Central memory CD4-positive, alpha-beta T cell (primary cell): ENCODE results near the gene LSG1.

Experiments
- DNase-seq: peaks from one replicate; pipeline ENCODE4 v3.0.0; 2022
- total RNA-seq, 3 experiments: gene quantifications; one replicate each; lab custom pipeline; 2026; lab: John Stamatoyannopoulos, UW

LSG1 gene
- 76.8 to 192 (median 99.0) reads per million in 3 experiments for total RNA-seq

- DNase-seq: peak; percentile 86
These were observed at the start of gene LSG1 for GRCh38 chr3:194671900-194672808. TSS of gene LSG1 (minus strand) at chr3:194672191. CDS start at chr3:194672162, 29 bp downstream.

GRCh38 chr3:194720048-194720447 is 48.1 kb upstream of the LSG1 start:
- DNase-seq: no peak

GRCh38 chr3:194718079-194718478 is 46.1 kb upstream of the LSG1 start:
- DNase-seq: no peak

DNA sequence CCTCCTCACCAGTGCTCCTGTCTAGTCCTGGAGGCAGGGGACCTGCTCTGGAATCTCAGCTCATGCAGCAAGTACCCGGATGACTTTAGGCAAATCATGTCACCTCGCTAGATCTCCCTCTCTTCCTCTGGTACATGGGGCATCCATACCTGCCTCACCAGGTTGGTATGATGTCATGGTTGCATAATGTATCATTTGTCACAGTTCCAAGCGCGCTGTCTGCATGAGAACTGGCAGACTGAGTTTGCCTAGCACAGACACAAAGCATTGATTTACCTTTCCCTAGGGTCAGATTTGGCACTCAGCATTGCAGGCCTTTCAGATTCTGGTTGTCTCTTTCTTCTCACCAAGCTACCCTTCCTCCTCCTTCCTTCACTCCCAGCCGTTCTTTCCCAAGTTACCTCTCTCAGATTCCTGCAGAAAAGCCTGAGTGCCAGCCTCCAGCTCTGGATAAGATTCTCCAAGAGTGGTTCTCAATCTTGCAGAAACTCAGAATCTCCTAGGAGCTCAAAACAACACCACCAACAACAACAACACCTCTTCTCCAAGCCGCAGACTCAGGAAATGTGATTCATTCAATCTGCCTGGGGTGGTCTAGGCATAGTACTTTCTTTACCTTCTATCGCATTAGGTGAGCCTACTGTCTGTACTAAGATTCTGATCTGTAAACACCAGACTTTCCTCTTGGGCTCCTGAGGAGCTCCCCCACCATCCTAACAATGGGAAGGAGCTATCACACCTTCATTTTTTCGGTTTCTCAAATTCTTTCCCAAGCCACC is 43.2 kb upstream of the LSG1 start:
- no peak for DNase-seq

- no peak for DNase-seq
These were observed 42.6 kb upstream of the LSG1 start for GRCh38 chr3:194714564-194714963.

GRCh38 chr3:194714137-194714455 is 42.1 kb upstream of the LSG1 start:
- no peak for DNase-seq

DNA sequence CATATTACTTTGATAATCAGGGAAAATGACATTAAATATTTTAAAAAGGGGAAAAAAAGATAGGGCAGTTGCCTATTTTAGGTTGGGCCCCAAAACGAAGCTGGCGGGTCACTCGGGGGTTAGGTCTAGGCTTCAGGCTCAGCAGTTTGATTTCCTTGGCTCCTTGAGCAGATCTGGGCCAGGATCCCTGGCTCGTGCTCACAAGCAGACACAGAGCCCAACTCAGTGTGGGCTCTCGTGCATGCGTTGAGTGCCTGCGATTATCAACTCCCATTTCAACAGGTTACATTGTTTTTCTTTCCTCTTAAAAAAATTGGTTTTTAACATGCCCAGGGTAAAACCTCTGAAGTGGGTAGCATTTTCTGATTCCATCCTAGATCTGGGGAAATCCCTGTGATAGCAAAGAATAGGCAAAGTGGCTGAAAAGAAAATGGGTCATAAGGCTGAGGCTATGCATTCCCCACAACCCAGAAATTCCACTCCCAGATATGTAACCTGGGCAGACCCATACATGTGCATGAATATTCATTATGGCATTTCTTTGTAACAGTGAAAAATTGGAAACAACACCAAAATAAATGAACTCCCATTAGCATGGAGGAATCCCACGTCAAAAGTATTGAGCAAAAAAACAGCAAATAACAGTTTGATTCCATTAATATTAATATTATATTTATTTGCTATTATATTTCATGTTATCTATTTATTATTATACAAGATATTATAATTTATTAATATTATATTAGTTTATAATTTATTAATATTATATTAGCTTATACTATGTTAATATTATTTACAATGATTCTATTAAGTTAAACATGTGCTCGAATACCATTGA is 41.5 kb upstream of the LSG1 start:
- DNase-seq: no peak

DNA sequence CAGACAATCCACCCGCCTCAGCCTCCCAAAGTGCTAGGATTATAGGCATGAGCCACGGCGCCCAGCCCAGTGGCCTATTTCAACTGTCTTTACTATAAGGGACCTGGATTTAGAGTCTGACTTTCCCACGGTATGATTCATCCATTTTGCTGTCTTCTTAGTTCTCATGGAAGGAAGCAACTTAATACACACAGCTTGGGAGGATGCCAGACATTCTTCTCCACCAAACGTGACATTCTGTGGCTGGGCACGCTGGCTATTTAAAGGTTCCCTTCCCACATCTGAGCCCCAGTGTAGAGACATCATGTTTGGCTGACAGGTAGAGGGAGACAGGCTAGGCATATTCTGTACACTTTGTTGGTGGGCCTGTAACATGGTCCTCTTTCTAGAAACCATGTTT is 39.9 kb upstream of the LSG1 start:
- no peak for DNase-seq

DNA sequence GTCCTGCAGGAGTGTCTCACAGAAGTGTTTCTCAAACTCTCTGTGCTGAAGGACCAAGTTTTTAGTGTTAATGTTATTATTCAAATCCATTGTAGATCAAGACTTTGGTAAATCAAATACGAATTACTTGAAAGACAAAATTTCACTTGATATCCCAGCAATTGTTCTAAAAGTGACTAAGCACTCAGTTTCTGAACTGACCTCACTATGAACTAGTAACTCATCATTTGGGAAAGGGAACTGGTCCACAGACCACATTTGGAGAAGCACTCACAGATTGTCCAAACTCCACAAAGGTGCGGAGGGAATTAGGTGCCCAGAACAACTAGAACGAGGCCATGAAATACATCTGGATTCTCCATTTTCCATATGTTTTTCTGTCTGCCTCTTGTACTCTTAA is 39.3 kb upstream of the LSG1 start:
- DNase-seq: no peak

- DNase-seq: no peak
These were observed 35.2 kb upstream of the LSG1 start for GRCh38 chr3:194707147-194707540.

DNA sequence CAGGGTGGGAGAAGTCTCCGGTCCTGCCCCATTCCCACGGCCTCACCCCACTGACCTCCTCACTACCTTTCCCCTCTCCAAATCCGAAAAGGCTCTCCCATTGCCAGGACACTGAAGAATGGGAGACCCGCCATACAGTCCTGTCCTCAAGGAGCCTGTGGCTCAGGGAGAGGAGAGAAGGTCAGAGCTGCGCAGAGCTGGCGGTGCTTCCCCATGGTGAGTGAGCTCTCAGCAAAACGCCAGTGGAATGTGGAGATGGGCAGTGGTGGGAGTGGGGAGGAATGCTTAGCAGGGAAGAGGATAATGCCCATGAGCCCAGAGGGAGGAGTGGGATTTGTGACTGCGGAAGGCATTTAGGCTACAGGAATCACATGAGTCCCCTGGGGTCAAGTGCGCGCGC is 33.8 kb upstream of the LSG1 start:
- no peak for DNase-seq

- DNase-seq: no peak
These were observed 33.2 kb upstream of the LSG1 start for GRCh38 chr3:194705227-194705626.

- DNase-seq: no peak
These were observed 30.6 kb upstream of the LSG1 start for GRCh38 chr3:194702545-194702944.

GRCh38 chr3:194696702-194697101 is 24.7 kb upstream of the LSG1 start:
- DNase-seq: no peak

DNA sequence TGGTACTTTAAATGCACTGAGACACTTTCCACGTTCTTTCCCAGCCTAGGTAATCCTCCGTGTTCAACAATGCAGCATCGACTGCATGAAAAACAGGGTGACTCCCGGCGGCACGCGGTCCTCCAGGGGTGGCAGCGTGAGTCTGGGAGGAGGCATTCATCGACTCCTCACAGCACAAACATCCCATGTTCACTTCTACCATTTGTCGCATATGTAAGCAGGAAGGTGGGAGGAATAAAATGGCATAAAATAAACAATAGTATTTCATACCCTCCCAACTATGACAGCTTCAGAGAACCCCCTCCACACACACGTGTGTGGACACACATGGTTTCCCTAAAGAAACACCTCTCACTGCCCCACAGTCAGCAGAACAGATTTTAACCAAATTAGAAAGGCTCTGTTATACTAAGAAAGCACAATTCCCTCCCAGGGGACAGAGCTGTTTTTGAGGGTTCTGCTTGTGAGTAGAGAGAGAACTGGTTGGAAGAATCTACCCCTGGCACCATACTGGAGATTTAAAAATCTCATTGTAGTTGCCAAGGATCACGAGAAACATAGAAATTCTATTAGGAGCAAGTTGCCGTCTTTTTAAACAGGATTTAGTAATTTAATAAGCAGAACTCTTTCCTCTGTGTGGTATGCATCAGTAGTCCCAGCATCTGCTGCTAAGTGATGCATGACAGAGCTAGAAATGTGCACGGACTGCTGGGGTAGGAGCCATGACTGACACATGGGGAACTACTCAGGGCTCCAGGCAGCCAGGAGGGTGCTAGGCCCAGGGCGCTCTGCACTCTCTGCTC is 19.7 kb upstream of the LSG1 start:
- no peak for DNase-seq

DNA sequence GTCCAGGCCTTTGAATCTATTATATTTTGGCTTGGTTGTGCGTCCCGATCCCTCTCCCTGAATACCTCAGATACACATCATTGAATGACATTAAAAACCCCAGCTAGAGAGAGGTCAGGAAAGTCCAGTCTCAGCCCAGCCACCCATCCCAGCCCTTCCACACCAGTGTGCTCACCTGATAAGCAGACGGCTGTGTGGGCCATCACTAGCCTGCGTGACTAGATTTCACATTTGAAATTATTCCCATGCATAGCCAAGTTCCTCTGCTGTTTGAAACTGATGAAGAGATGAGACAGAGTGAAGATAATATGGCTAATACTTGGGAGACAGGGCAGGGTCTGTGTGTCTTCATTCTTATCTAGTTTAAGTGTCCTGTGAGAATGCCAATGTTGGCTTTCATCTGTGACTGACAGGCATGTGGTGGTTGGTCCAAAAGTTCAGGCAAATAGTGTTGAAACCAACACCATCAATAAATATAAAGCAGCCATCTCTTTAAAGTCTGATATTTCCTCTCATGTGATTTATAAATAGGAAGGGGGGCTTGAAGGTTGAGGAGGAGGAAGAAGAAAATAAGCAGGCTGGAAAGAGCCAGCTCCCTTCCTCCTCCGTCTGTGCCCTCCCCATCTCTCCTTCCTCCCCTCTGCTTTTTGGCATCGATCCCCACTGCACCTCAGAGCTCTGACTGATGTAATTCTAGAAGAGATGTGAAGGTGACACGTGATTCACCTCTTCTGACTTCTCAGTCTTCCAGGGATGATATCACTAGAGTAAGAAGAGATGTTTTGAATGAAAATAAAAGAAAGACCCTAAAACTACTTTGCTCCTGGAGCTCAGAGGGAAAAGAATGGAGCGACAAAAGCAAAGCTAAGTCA is 18.7 kb upstream of the LSG1 start:
- DNase-seq: no peak

DNA sequence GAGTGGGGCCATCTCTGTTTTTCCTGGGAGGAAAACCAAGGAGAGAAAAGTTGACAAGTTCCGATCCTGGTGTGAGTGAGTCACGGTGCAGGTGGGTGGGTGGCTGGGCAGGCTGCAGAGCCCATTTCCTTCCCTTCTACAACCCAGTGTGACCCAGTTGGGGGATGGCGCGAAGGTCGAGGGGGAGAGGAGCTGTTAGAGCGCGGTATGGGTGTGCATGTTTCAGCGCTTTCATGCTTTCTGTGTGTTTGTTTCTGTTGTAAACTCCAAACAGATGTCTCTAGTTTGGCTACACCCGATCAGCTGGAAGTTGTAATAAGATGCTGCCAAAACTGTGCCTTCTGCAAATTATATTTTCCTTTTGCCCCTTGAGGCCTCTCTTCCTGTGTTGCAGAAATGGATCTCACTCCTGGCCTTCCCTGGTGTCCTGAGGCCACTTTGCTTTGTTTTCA is 17.5 kb upstream of the LSG1 start:
- DNase-seq: no peak

GRCh38 chr3:194688946-194689345 is 17.0 kb upstream of the LSG1 start:
- DNase-seq: no peak

GRCh38 chr3:194688200-194688740 is 16.3 kb upstream of the LSG1 start:
- DNase-seq: peak; percentile 6

- DNase-seq: peak; percentile 54
These were observed 15.7 kb upstream of the LSG1 start for GRCh38 chr3:194687638-194688199.
